ENCODE results near the gene KCNN2. TPM values are rescaled to one million over a fixed set of nuclear protein-coding genes. Genes with fewer than 3 reads are reported as not detected.

KCNN2 gene
- total RNA-seq, 2 experiments from 2014 or later, result not detected

- H3K9me3 Mint-ChIP-seq, result no peaks in the 10 kb centered on the region
- H3K27ac Mint-ChIP-seq, result no peak overlapping the region
- H3K27me3 Mint-ChIP-seq, result no peaks in the 10 kb centered on the region
- DNase-seq, result no peak
- no peaks in the 10 kb centered on the region for H3K36me3 ChIP-seq (ENCODE audit: insufficient read depth, low read length)
- no peak for TF ChIP-seq CTCF (IDR thresholded peaks at IDR 0.05)
- peaks cover 0 to 3% of the 10 kb centered on the region in 2 experiments for H3K9me3 ChIP-seq (ENCODE audit: control insufficient read depth in 1 of 2, insufficient read depth in 1 of 2, low read length in 2 of 2)
- no peaks in the 10 kb centered on the region for H3K4me1 Mint-ChIP-seq (ENCODE audit: low read depth)
- no peak overlapping the region for H3K27ac ChIP-seq (ENCODE audit: low read depth in 1 of 2, low read length in 2 of 2)
- no peak for ATAC-seq (ENCODE audit: poor library complexity)
- ChIA-PET POLR2A (no interaction called here), CTCF (no interaction called here)
- no peaks in the 10 kb centered on the region for H3K4me1 ChIP-seq (ENCODE audit: insufficient read depth, low read length)
- no peak overlapping the region for H3K4me3 Mint-ChIP-seq
- no peak overlapping the region for H3K4me3 ChIP-seq (ENCODE audit: low read length)
- intact Hi-C loops (cut with DNase I, micrococcal nuclease), result no loop called here
- H3K27me3 ChIP-seq (ENCODE audit: control insufficient read depth in 1 of 2, insufficient read depth in 2 of 2, low read length in 2 of 2), result no peaks in the 10 kb centered on the region
- no peaks in the 10 kb centered on the region for H3K36me3 Mint-ChIP-seq (ENCODE audit: low read depth)
Observed at GRCh38 chr5:114390431-114390830, 28.6 kb downstream of the KCNN2 start.

GRCh38 chr5:114391321-114391720, 29.5 kb downstream of the KCNN2 start:
- intact Hi-C loops (cut with DNase I, micrococcal nuclease), result no loop called here
- H3K27ac ChIP-seq (ENCODE audit: low read depth in 1 of 2, low read length in 2 of 2), result no peak overlapping the region
- H3K36me3 Mint-ChIP-seq (ENCODE audit: low read depth), result no peaks in the 10 kb centered on the region
- no peaks in the 10 kb centered on the region for H3K9me3 ChIP-seq (ENCODE audit: control insufficient read depth in 1 of 2, insufficient read depth in 1 of 2, low read length in 2 of 2)
- H3K4me1 Mint-ChIP-seq (ENCODE audit: low read depth), result no peaks in the 10 kb centered on the region
- no peak for TF ChIP-seq CTCF (IDR thresholded peaks at IDR 0.05)
- H3K9me3 Mint-ChIP-seq, result no peaks in the 10 kb centered on the region
- H3K27ac Mint-ChIP-seq, result no peak overlapping the region
- ATAC-seq (ENCODE audit: poor library complexity), result no peak
- H3K4me1 ChIP-seq (ENCODE audit: insufficient read depth, low read length), result no peaks in the 10 kb centered on the region
- POLR2A ChIA-PET, result no interaction called here
- H3K36me3 ChIP-seq (ENCODE audit: insufficient read depth, low read length), result no peaks in the 10 kb centered on the region
- DNase-seq, result no peak
- H3K4me3 ChIP-seq (ENCODE audit: low read length), result no peak overlapping the region
- H3K4me3 Mint-ChIP-seq, result no peak overlapping the region
- no peaks in the 10 kb centered on the region for H3K27me3 Mint-ChIP-seq
- no peaks in the 10 kb centered on the region for H3K27me3 ChIP-seq (ENCODE audit: control insufficient read depth in 1 of 2, insufficient read depth in 2 of 2, low read length in 2 of 2)
- CTCF ChIA-PET, result no interaction called here

- POLR2A ChIA-PET, result no interaction called here
- Mint-ChIP-seq H3K36me3 (ENCODE audit: low read depth) (no peaks in the 10 kb centered on the region), H3K4me3 (no peak overlapping the region), H3K9me3 (no peaks in the 10 kb centered on the region), H3K27ac (no peak overlapping the region), H3K4me1 (ENCODE audit: low read depth) (no peaks in the 10 kb centered on the region), H3K27me3 (no peaks in the 10 kb centered on the region)
- Histone ChIP-seq H3K9me3 (ENCODE audit: control insufficient read depth in 1 of 2, insufficient read depth in 1 of 2, low read length in 2 of 2) (no peaks in the 10 kb centered on the region), H3K27ac (ENCODE audit: low read depth in 1 of 2, low read length in 2 of 2) (no peak overlapping the region), H3K4me1 (ENCODE audit: insufficient read depth, low read length) (no peaks in the 10 kb centered on the region), H3K36me3 (ENCODE audit: insufficient read depth, low read length) (no peaks in the 10 kb centered on the region), H3K27me3 (ENCODE audit: control insufficient read depth in 1 of 2, insufficient read depth in 2 of 2, low read length in 2 of 2) (no peaks in the 10 kb centered on the region), H3K4me3 (ENCODE audit: low read length) (no peak overlapping the region)
- intact Hi-C loops (cut with DNase I, micrococcal nuclease), result no loop called here
- no peak for TF ChIP-seq CTCF (IDR thresholded peaks at IDR 0.05)
- CTCF ChIA-PET, result no interaction called here
- ATAC-seq (ENCODE audit: poor library complexity), result no peak
- no peak for DNase-seq
Observed at GRCh38 chr5:114393159-114393558, 31.3 kb downstream of the KCNN2 start.

All from CD4-positive, alpha-beta T cell (primary cell).